Tibial artery (tissue), 4 donors: ENCODE results near the gene PTK7.

ENCODE experiments used
- DNase-seq, 2 donors: peaks; one replicate each; pipeline ENCODE4 v3.0.0-alpha.2; 2019
- H3K27ac ChIP-seq, 2 donors: fragments of 200-600 bp; sonication (generic) in 1 of 2; 1 replicate in 1 of 2; 2 replicates in 1 of 2; pipeline ENCODE4 v1.5.1; 2018 to 2019; ENCODE audit warnings: mild to moderate bottlenecking in 1 of 2
- H3K27me3 ChIP-seq, 2 donors: fragments of 200-600 bp; sonication (generic) in 1 of 2; one replicate each; pipeline versions ENCODE4 v1.5.1 to v1.6.0; 2016 to 2019
- H3K36me3 ChIP-seq, 3 donors: fragments of 200-600 bp; sonication (generic) in 2 of 3; one replicate each; pipeline ENCODE4 v1.5.1; 2016 to 2019; ENCODE audit warnings: mild to moderate bottlenecking in 2 of 3
- H3K4me1 ChIP-seq, 4 donors: fragments of 200-600 bp; sonication (generic) in 2 of 4; 1 replicate in 3 of 4; 2 replicates in 1 of 4; pipeline ENCODE4 v1.5.1; 2016 to 2019
- H3K4me3 ChIP-seq, 2 donors: fragments of 200-600 bp; sonication (generic) in 1 of 2; 1 replicate in 1 of 2; 2 replicates in 1 of 2; pipeline ENCODE4 v1.5.1; 2018 to 2019; ENCODE audit warnings: mild to moderate bottlenecking in 2 of 2
- H3K9me3 ChIP-seq, 3 donors: fragments of 200-600 bp; sonication (generic) in 1 of 3; one replicate each; pipeline ENCODE4 v1.5.1; 2016 to 2019
- CTCF ChIP-seq, 2 experiments: fragments of 200-600 bp in 1 of 2; fragments of 450-650 bp in 1 of 2; IDR thresholded peaks; one replicate each; pipeline ENCODE4 v1.5.1; 2017 to 2019; ENCODE audit warnings: antibody characterized with exemption in 2 of 2, mild to moderate bottlenecking in 1 of 2, moderate library complexity in 1 of 2
- intact Hi-C: fragments of 100-400 bp; cut with DNase I; formaldehyde crosslinking; loops from one replicate; pipeline ENCODE4 v1.15.0; 2023; ENCODE audit warnings: low total_unique reads

The PTK7 gene

DNA sequence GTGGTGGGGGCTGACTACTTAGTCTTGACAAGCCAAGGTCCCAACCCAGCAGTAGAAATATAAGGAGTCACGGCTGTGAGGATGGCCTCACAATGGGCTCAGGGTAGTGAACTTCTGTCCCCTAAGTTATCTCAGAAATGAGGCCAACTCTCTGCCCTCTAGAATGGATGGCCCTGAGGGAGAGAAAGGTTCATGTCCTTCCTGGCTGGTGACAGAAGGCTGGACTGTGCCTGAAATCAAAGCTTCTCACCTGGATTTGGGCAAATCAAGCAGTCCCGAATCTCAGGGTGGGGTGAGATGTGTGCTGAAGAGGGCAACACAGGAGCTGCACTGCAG lies 42.0 kb upstream of the PTK7 start:
- Histone ChIP-seq H3K9me3 (no peaks in the 10 kb centered on the region), H3K4me1 (peaks cover 0 to 5% (median 0%) of the 10 kb centered on the region in 4 donors), H3K36me3 (peaks cover 21 to 100% (median 51%) of the 10 kb centered on the region in 3 donors), H3K4me3 (no peak overlapping the region), H3K27ac (no peak overlapping the region), H3K27me3 (no peaks in the 10 kb centered on the region)
- no peak for TF ChIP-seq CTCF (IDR thresholded peaks at IDR 0.05)
- intact Hi-C loops = no loop called here
- DNase-seq = no peak

DNA sequence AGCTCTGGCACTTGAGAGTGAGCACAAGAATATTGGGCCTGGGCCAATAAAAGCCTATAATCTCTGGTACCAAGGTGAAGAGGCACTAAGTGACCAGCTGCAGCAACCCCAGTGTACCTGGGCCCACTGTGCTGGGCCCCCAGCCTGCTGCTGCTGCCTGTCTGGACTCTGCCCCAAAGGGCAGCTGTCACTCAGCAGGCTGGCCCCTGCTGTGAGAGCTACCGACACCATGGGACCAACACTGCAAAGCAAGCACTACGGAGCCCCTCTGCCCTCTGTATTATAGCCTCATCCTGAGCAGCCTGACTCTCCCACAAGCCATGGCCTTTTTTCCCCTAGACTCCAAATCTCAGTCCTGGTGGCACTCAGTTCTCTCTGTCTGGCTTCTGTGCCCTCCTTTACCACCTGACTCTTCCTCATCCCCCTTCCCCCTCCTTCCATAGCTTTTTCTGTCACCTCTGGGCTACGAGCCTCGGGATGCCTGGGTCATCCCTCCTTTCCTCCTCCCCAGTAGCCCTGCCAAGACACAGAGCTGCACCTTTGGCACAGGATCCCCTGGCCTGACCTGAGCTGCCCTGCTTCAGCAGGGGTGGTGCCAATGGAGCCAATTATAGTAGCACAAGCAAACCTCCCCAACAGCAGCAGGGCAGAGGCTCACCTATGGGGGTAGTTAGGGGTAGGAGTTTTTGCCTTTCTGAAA lies 40.5 kb upstream of the PTK7 start:
- no peaks in the 10 kb centered on the region for H3K9me3 ChIP-seq
- TF ChIP-seq CTCF (IDR thresholded peaks at IDR 0.05) = no peak
- H3K4me3 ChIP-seq = no peak overlapping the region
- peaks cover 12 to 100% (median 43%) of the 10 kb centered on the region in 3 donors for H3K36me3 ChIP-seq
- H3K4me1 ChIP-seq = peaks cover 0 to 5% (median 0%) of the 10 kb centered on the region in 4 donors
- H3K27ac ChIP-seq = no peak overlapping the region
- no peak for DNase-seq
- no peaks in the 10 kb centered on the region for H3K27me3 ChIP-seq
- intact Hi-C loops = no loop called here

DNA sequence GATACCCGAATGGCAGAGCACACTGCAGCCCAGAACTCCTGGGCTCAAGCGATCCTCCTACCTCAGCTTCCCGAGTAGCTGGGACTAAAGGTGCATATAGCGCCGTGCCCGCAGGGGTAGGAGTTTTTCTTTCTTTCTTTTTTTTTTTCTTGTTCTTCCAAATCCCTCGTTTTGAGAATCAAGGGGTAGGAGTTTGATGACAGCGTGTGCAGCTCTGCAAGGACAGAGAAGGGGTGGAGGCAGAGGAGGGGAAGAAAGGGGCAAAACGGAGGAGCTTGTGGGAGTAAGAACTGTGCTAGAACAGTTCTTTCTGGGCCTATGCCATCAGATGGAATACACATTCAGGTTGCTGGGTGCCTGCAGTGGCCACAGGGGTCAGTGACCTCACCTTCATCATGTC lies 39.4 kb upstream of the PTK7 start:
- Histone ChIP-seq H3K36me3 (peaks cover 4 to 99% (median 38%) of the 10 kb centered on the region in 3 donors), H3K4me3 (no peak overlapping the region), H3K4me1 (peaks cover 0 to 5% (median 0%) of the 10 kb centered on the region in 4 donors), H3K9me3 (no peaks in the 10 kb centered on the region), H3K27me3 (no peaks in the 10 kb centered on the region), H3K27ac (no peak overlapping the region)
- DNase-seq = no peak
- no peak for TF ChIP-seq CTCF (IDR thresholded peaks at IDR 0.05)
- intact Hi-C loops = no loop called here

DNA sequence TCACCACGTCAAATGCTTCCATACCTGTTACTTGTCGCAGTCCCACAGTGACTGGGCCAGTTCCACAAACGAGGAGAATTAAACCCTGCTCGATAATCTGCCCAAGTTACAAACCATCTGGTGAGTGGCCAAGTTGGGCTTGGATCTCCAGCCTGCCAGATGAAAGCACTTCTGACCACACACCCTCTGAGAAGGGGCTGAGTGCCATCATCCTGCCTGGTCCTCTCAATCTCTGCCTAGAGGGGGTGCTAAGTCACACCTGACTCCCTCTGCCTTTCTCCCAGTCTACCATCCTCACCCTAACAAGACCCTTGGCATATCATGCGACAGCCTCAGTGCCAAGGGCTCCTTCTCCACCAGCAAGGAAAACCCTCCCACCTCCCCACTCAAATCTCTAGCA lies 38.9 kb upstream of the PTK7 start:
- DNase-seq = no peak
- intact Hi-C loops = no loop called here
- TF ChIP-seq CTCF (IDR thresholded peaks at IDR 0.05) = no peak
- Histone ChIP-seq H3K4me3 (no peak overlapping the region), H3K4me1 (peaks cover 0 to 5% (median 0%) of the 10 kb centered on the region in 4 donors), H3K27me3 (no peaks in the 10 kb centered on the region), H3K36me3 (peaks cover 4 to 95% (median 37%) of the 10 kb centered on the region in 3 donors), H3K9me3 (no peaks in the 10 kb centered on the region), H3K27ac (no peak overlapping the region)

DNA sequence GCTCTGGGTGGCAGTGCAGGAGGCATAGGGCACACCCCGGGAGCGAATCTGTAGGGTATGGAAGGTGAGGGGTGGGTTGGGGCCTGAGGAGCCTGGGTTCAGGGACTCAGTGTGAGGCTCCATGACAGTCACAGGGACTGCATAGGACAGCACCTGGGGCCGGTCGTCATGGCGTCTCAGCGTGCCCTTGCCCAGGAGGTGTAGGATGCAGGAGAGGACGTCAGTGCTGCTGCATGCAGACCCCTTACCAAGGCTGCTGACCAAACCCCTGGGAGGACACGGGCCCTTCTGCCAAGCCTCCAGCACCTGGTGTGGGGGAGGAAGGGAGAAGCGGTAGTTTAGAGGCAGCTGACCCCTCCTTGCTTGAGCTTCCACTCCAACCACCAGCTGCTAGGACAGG lies 38.4 kb upstream of the PTK7 start:
- no peaks in the 10 kb centered on the region for H3K27me3 ChIP-seq
- H3K27ac ChIP-seq = no peak overlapping the region
- intact Hi-C loops = no loop called here
- peaks cover 4 to 95% (median 37%) of the 10 kb centered on the region in 3 donors for H3K36me3 ChIP-seq
- no peaks in the 10 kb centered on the region for H3K9me3 ChIP-seq
- peaks cover 0 to 5% (median 0%) of the 10 kb centered on the region in 4 donors for H3K4me1 ChIP-seq
- no peak overlapping the region for H3K4me3 ChIP-seq
- no peak for DNase-seq
- TF ChIP-seq CTCF (IDR thresholded peaks at IDR 0.05) = no peak
